Left ventricle myocardium superior (tissue), 1 donor: Measurements from ENCODE around the gene LAPTM5. TPM values are rescaled to one million over a fixed set of nuclear protein-coding genes. Genes with fewer than 3 reads are reported as not detected.

Experiments used
- ATAC-seq: fragments of 200-7000 bp; cut with Tn5 transposase; one replicate; pipeline ENCODE4 v1.9.1; 2020; ENCODE audit warnings: mild to moderate bottlenecking, moderate library complexity
- DNase-seq: peaks from one replicate; pipeline ENCODE4 v3.0.0-alpha.2; 2020
- intact Hi-C: fragments of 100-400 bp; cut with micrococcal nuclease; formaldehyde crosslinking; loops from one replicate; pipeline ENCODE4 v1.11.0; 2022
- total RNA-seq: library from RNA; stranded (reverse); fragmentation: NEBNext Ultra II Directional; extraction: Animal tissue kit (Norgen Biotek cat#: 25700); gene quantifications from one replicate; pipeline ENCODE4 v1.2.1, GENCODE V29; 2021
- donor health status: DM: no; HTN: yes; CAD: no; lungs with severe emphysema.

Gene LAPTM5
- total RNA-seq, 1 donor from 2014 or later, result 23.9 TPM

- no peak for DNase-seq
- intact Hi-C loops, result no loop called here
- ATAC-seq, result no peak
Measured at GRCh38 chr1:30738040-30738714, 19.4 kb downstream of the LAPTM5 start.

GRCh38 chr1:30737357-30738039, 20.1 kb downstream of the LAPTM5 start:
- intact Hi-C loops, result no loop called here
- ATAC-seq, result no peak
- no peak for DNase-seq

- no peak for ATAC-seq
- intact Hi-C loops, result no loop called here
- no peak for DNase-seq
Measured at GRCh38 chr1:30735668-30736498, 21.7 kb downstream of the LAPTM5 start.

- DNase-seq (peak; percentile 64), ATAC-seq (peak; percentile 89)
- intact Hi-C loops, result no loop called here
Measured at GRCh38 chr1:30735124-30735523, 22.4 kb downstream of the LAPTM5 start.

GRCh38 chr1:30734580-30734979, 23.0 kb downstream of the LAPTM5 start:
- no peak for DNase-seq
- intact Hi-C loops, result no loop called here
- no peak for ATAC-seq

GRCh38 chr1:30734106-30734505, 23.5 kb downstream of the LAPTM5 start:
- ATAC-seq (no peak), DNase-seq (no peak)
- intact Hi-C loops, result no loop called here

- DNase-seq (no peak), ATAC-seq (no peak)
- intact Hi-C loops, result no loop called here
Measured at GRCh38 chr1:30733493-30733892, 24.1 kb downstream of the LAPTM5 start.

- DNase-seq (no peak), ATAC-seq (no peak)
- intact Hi-C loops, result no loop called here
Measured at GRCh38 chr1:30732277-30732996, 25.1 kb downstream of the LAPTM5 start.

- intact Hi-C loops, result no loop called here
- ATAC-seq (no peak), DNase-seq (no peak)
Measured at GRCh38 chr1:30731806-30732276, 25.7 kb downstream of the LAPTM5 start.

- ATAC-seq (no peak), DNase-seq (no peak)
- intact Hi-C loops, result no loop called here
Measured at GRCh38 chr1:30731109-30731805, 26.3 kb downstream of the LAPTM5 start.

GRCh38 chr1:30730346-30731108, 27.0 kb downstream of the LAPTM5 start:
- DNase-seq (no peak), ATAC-seq (no peak)
- intact Hi-C loops, result no loop called here

GRCh38 chr1:30729901-30730300, 27.7 kb downstream of the LAPTM5 start:
- no peak for DNase-seq
- no peak for ATAC-seq
- intact Hi-C loops, result no loop called here

GRCh38 chr1:30728832-30729638, 28.5 kb downstream of the LAPTM5 start:
- intact Hi-C loops, result no loop called here
- ATAC-seq (no peak), DNase-seq (no peak)

GRCh38 chr1:30728340-30728739, 29.2 kb downstream of the LAPTM5 start:
- no peak for DNase-seq
- intact Hi-C loops, result no loop called here

GRCh38 chr1:30727824-30728223, 29.8 kb downstream of the LAPTM5 start:
- ATAC-seq (no peak), DNase-seq (no peak)
- intact Hi-C loops, result no loop called here

More at GRCh38 chr1:30728340-30728739, 29.2 kb downstream of the LAPTM5 start:
- ATAC-seq, result no peak

GRCh38 chr1:30726773-30727684, 30.5 kb downstream of the LAPTM5 start:
- intact Hi-C loops, result no loop called here
- DNase-seq, result no peak
- no peak for ATAC-seq
